Thoracic aorta (tissue), 2 donors: Measurements from ENCODE around the gene MBIP. TPM values are rescaled to one million over a fixed set of nuclear protein-coding genes. Genes with fewer than 3 reads are reported as not detected.

Experiments used
- ATAC-seq: fragments of 150-250 bp; one replicate; pipeline ENCODE4 v1.8.0; 2017; ENCODE audit warnings: low read depth; ENCODE audit not compliant: insufficient number of reproducible peaks, low FRiP score
- DNase-seq: peaks from one replicate; pipeline ENCODE4 v3.0.0-alpha.2; 2020; ENCODE audit warnings: low spot score
- H3K27ac ChIP-seq, 2 donors: fragments of 200-600 bp; sonication (generic); 1 replicate in 1 of 2; 2 replicates in 1 of 2; pipeline ENCODE4 v1.5.1; 2016; ENCODE audit warnings: mild to moderate bottlenecking in 2 of 2, moderate library complexity in 2 of 2
- H3K27me3 ChIP-seq: fragments of 200-600 bp; sonication (generic); replicated peaks from 2 replicates; pipeline ENCODE4 v1.6.0; 2016; ENCODE audit warnings: mild to moderate bottlenecking; ENCODE audit not compliant: insufficient read depth
- H3K36me3 ChIP-seq: fragments of 200-600 bp; sonication (generic); one replicate; pipeline ENCODE4 v1.5.1; 2016
- H3K4me1 ChIP-seq, 2 donors: fragments of 200-600 bp; sonication (generic); 1 replicate in 1 of 2; 2 replicates in 1 of 2; pipeline versions ENCODE4 v1.5.1 to v1.6.0; 2016; ENCODE audit warnings: low read depth in 2 of 2, mild to moderate bottlenecking in 1 of 2; ENCODE audit not compliant: control insufficient read depth in 1 of 2
- H3K4me3 ChIP-seq: fragments of 200-600 bp; sonication (generic); 2 replicates; pipeline ENCODE4 v1.5.1; 2016; ENCODE audit warnings: mild to moderate bottlenecking
- H3K9me3 ChIP-seq: fragments of 200-600 bp; sonication (generic); 2 replicates; pipeline ENCODE4 v1.5.1; 2016
- CTCF ChIP-seq: fragments of 200-600 bp; sonication (generic); IDR thresholded peaks from one replicate; pipeline ENCODE4 v1.5.1; 2019; ENCODE audit warnings: antibody characterized with exemption
- total RNA-seq, 2 donors: library from RNA; depleted of rRNA; stranded (reverse); fragments of >200 nt; gene quantifications; one replicate each; pipeline versions ENCODE4 v1.1.0 to v1.2.3, GENCODE V29; 2016

MBIP gene
- total RNA-seq, 2 donors from 2014 or later = 22.7 to 23.4 TPM

GRCh38 chr14:36301159-36301558, 19.3 kb downstream of the MBIP start:
- Histone ChIP-seq H3K27ac (no peak overlapping the region), H3K4me1 (peaks cover 0 to 4% of the 10 kb centered on the region in 2 donors), H3K27me3 (no peaks in the 10 kb centered on the region), H3K9me3 (no peaks in the 10 kb centered on the region), H3K36me3 (peaks cover 31% of the 10 kb centered on the region), H3K4me3 (no peak overlapping the region)
- DNase-seq = no peak
- TF ChIP-seq CTCF = no peak
- ATAC-seq = no peak

GRCh38 chr14:36300337-36300736, 20.1 kb downstream of the MBIP start:
- no peaks in the 10 kb centered on the region for H3K9me3 ChIP-seq
- H3K36me3 ChIP-seq = peaks cover 31% of the 10 kb centered on the region
- no peak overlapping the region for H3K27ac ChIP-seq
- TF ChIP-seq CTCF = no peak
- no peak for DNase-seq
- H3K4me3 ChIP-seq = no peak overlapping the region
- no peak for ATAC-seq
- no peaks in the 10 kb centered on the region for H3K27me3 ChIP-seq
- peaks cover 0 to 4% of the 10 kb centered on the region in 2 donors for H3K4me1 ChIP-seq

DNA sequence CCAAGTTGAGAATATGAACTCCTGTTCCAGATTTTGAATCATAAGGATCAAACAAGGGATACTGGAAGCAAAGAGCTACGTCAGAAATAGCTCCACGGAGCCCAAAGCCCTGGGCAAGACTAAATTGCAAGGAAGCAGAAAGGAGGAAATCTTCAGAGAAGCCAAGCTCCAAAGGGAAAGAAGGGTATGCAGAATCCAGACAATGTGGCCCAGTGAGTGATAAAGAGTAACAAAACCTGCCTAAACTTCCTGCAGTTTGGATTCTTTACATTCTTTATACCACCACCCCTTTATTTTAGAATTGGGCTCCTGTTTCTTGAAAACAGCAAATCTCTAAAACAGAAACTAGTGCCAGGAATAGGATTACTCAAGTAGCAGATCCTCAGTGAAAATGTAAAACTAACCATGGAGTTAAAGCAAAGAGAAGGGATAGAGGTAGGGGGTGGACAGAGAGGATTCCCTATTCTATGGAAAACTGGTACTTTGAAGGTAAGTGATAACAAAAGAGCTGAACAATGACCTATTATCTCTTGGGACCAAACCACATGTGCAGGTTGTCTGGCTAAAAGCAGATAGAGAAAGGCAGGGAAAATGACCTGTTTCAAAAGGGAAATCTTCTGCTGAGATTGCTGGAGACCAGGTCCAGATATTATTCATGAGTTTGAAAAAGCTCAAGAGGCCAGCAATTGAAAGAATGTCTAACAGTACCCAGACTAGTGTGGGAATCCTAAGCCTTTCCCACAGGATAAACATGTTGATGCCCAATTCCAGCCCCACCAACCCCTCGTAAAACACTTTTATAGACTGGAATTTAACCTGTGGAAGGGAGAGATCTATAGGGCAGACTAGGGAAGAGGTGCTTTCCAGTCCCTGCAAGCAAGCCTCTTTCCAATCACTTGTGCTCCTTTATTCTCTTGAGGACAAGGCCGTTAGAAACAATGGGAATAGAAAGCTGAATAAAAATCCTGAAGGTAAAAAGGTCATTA, 24.5 kb downstream of the MBIP start:
- ATAC-seq (no peak), DNase-seq (no peak)
- peaks cover 0 to 2% of the 10 kb centered on the region in 2 donors for H3K4me1 ChIP-seq
- H3K36me3 ChIP-seq = peaks cover 22% of the 10 kb centered on the region
- no peak for TF ChIP-seq CTCF
- no peak overlapping the region for H3K27ac ChIP-seq
- H3K27me3 ChIP-seq = no peaks in the 10 kb centered on the region
- no peaks in the 10 kb centered on the region for H3K9me3 ChIP-seq
- H3K4me3 ChIP-seq = no peak overlapping the region

DNA sequence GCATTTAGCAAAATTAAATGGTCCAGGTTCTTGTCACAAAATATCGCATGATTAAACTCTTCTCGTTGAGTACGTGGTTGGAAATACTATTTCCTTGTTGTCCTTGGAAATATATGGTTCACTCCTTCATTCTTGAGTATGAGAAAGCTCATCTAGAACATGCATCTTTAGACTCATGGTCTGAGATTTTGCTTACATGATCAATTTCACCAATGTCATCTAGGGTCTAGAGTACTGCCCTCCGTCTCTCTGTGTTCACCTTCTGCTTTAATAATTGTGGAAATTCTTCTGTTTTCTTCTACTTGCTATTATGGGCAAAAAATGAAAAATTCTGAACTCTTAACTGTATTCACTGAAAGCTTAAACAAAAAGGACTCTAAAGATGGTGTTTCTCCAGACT, 25.9 kb downstream of the MBIP start:
- no peaks in the 10 kb centered on the region for H3K9me3 ChIP-seq
- H3K4me1 ChIP-seq = no peaks in the 10 kb centered on the region
- no peak overlapping the region for H3K27ac ChIP-seq
- no peaks in the 10 kb centered on the region for H3K27me3 ChIP-seq
- H3K36me3 ChIP-seq = peaks cover 22% of the 10 kb centered on the region
- no peak for TF ChIP-seq CTCF
- DNase-seq = no peak
- no peak overlapping the region for H3K4me3 ChIP-seq
- no peak for ATAC-seq

GRCh38 chr14:36293824-36294223, 26.6 kb downstream of the MBIP start:
- Histone ChIP-seq H3K27me3 (no peaks in the 10 kb centered on the region), H3K4me1 (no peaks in the 10 kb centered on the region), H3K27ac (no peak overlapping the region), H3K4me3 (no peak overlapping the region), H3K9me3 (no peaks in the 10 kb centered on the region), H3K36me3 (peaks cover 19% of the 10 kb centered on the region)
- TF ChIP-seq CTCF = no peak
- ATAC-seq = no peak
- DNase-seq = no peak
